GM12874 (cell line): Measurements from ENCODE around the gene CDC14B.

Experiments
- TF ChIP-seq, protein P1 (sequence below): IDR thresholded peaks from 2 replicates; pipeline ENCODE4 v1.5.1; 2011; ENCODE audit warnings: low read depth, mild to moderate bottlenecking, control low read depth, low read length, moderate library complexity; ENCODE audit not compliant: insufficient read depth

Gene CDC14B

DNA sequence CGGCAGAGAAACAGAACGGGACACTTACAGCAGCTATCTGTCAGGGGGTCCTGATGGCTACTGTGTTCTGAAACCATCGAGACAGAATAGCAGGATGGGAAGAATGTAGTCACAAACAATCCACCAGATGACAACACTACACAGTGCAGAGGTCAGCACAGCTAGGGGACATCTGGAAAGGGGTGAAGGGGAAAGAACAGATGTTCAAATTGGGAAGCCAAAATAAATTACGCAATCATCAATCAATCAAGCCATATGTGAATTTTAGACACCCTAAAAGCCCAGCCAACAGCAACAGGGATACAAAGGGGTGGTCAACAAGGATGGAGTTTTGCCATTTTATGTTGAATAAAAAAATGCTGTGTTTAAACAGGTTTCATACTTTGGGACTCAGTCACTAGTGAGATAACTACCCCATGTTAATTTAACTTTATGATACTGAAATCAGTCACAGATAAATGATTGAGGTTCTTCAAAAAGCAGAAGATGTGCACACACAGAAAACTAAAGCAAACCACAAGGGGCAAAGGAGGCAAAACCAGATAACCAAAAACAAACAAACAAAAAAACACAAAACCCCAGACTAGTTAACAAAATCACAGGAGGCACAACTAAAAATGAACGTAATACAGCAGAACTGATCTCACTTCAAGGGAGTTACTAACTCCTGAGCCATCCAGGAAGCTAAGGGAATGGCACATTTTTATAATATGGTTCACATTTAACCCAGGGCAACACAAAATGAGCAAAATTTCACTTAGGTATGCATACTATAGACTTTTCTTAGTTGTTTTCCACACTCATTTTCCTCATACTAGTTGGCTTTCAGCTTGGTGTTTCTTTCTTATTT lies 103.8 kb downstream of the CDC14B start:
- TF ChIP-seq, protein P1, sequence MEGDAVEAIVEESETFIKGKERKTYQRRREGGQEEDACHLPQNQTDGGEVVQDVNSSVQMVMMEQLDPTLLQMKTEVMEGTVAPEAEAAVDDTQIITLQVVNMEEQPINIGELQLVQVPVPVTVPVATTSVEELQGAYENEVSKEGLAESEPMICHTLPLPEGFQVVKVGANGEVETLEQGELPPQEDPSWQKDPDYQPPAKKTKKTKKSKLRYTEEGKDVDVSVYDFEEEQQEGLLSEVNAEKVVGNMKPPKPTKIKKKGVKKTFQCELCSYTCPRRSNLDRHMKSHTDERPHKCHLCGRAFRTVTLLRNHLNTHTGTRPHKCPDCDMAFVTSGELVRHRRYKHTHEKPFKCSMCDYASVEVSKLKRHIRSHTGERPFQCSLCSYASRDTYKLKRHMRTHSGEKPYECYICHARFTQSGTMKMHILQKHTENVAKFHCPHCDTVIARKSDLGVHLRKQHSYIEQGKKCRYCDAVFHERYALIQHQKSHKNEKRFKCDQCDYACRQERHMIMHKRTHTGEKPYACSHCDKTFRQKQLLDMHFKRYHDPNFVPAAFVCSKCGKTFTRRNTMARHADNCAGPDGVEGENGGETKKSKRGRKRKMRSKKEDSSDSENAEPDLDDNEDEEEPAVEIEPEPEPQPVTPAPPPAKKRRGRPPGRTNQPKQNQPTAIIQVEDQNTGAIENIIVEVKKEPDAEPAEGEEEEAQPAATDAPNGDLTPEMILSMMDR, result no peak

DNA sequence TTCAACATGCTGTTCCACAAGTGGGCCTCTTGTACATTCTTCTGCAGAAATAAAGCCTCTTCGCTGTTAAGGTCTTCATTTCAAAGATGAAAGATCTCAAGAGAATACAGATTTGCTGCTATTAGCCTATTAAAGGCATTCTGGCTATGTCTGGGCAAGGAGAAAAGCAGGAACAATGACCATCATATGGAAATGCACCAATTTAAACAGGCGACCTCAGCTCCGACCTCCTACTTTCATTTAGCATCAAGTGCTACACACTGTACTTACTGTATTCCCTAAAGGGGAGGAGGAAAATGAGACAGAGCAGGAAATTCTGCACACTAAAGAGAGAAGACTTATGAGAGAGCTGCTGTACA lies 104.9 kb downstream of the CDC14B start:
- TF ChIP-seq, protein P1, result no peak

DNA sequence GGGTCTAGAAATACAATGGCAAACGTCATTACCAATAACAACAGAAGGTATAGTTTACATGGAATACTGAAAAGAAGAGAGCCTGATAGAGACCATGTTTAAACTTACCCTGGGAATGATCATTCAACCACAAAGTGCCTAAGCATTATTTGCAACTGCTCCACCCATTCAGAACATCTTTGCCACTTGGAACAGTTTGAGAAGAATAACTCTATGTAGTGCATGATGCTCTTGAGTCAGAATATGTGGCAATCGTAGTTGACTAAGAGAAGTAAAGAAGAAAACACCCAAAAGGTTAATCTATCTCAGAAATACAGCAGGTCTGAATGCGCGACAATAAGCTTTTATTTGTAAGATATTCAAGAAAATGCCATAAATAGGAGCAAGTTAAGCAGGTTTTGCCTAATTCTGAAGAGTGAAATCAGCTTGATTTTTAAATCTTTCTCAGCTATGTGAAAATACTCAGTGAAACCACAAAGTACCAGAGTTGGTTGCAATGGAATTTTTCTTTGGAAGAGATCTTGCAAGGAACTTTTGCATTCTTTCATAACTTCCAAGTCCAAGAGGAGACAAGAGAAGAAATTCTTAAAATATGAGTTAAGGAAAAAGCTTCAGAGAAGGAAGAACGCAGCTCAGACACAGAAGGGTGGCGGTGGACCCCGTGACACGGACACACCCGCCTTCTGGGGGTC lies 105.4 kb downstream of the CDC14B start:
- TF ChIP-seq, protein P1, result no peak

DNA sequence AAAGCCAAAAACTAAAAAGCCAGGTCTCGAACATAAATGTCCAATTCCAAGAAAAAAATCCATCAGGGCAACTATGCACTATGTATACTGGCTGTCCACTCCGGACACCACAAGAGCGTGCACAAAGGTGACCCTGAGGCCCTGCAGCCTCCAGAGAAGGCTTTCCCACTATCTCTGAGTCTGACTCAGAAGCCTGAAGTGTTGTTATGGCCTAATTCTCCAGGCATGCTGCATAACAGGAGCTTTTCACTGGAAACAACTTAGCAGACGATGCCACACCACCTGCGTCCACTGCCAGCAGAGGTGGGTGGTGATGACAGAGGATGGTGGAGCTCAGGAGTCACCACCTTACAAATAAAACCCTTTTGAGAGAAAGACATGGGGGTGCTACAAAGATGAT lies 106.0 kb downstream of the CDC14B start:
- TF ChIP-seq, protein P1, result no peak

DNA sequence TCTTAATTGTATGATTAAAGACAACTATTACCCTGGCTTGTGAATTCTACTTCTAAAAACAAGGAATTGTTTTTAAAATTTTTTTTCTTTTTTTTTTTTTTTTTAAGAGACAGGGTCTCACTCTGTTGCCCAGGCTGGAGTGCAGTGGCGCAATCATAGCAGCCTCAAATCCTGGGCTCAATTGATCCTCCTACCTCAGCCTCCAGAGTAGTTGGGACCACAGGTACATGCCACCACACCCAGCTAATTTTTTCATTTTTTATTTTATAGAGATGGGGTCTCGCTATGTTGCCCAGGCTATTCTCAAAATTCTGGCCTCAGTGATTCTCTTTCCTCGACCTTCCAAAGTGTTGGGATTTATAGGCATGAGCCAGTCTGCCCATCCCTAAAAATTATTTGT lies 107.4 kb downstream of the CDC14B start:
- TF ChIP-seq, protein P1, result no peak

DNA sequence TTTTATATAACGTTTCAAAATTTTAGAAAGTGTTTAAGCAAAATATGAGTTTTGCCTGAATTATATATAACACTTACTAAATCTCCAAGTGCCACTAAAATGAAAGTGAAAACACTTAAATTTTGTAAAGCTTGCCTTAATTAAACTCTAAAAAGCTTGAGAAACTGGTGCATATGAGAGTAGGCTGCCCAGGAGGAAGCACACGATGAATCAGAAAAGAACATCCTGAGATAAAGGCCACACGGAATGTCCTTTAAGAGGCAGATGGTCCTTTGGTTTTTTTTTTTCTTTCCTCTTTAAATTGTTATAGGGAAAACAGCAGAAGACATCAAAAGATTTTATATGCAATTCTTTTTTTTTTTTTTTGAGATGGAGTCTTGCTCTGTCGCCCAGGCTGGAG lies 109.4 kb downstream of the CDC14B start:
- TF ChIP-seq, protein P1, result no peak

DNA sequence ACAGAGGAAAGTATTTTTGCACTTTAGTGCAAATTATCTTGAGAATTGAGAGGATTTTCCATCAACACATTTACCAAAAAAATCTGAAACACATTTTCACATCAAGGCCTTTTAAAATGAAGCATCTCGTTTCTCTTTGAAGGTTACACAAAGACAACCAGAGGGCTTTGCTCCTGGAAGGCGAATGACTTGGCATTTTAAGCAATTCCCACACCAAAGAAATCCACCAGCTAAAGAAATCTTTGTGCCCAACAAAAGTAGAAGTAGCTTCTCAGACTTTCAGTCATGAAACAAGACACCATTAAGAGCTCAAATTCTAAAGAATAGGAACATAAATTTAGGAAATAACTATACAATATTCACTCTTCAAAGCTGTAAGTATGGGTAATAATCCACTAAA lies 109.8 kb downstream of the CDC14B start:
- TF ChIP-seq, protein P1, result no peak
